ENCODE data around the gene PSPC1.

Gene PSPC1

GRCh38 chr13:19673473-19674430 lies 109.0 kb downstream of the PSPC1 start:
- no peak for DNase-seq (ENCODE audit: low read depth in 2 of 2)

DNA sequence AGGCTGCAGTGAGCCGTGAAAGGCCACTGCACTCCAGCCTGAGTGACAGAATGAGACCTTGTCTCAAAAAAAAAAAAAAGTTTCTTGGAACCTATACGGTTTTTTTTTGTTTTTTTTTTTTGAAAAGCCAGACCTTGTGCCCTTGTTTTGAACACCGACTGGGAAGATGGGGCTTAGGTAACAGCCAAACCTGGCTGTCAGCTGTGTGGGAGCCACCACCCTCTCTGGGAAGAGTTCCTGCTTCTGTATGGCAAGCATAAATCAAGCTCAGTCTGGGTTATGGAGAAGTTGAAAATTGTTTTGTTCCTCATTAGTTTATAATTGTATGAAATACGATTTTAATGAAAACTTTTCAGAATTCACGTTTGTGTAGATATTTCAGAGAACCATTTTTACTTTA lies 109.8 kb downstream of the PSPC1 start:
- no peak for DNase-seq (ENCODE audit: low read depth in 2 of 2)

DNA sequence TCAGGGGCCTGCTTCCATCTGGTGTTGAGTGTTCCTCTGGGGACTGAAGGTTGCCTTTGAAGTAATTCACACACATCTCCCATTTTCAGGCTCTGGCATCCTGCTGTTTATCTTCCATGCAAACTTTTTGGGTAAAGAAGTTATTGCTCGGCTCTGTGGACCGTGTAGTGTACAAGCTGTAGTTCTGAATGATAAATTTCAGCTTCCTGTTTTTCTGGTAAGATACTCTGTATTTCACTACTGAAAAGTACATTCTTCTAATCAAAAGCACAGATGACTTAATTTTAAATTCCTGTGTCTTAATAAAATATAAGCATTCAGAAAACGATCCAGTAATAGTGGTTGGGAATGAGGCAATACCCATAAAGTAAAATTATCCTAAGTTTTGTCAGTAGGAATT lies 112.6 kb downstream of the PSPC1 start:
- DNase-seq (ENCODE audit: low read depth in 2 of 2): no peak

- DNase-seq (ENCODE audit: low read depth in 2 of 2): no peak
Observed at GRCh38 chr13:19668778-19669177, 114.0 kb downstream of the PSPC1 start.

DNA sequence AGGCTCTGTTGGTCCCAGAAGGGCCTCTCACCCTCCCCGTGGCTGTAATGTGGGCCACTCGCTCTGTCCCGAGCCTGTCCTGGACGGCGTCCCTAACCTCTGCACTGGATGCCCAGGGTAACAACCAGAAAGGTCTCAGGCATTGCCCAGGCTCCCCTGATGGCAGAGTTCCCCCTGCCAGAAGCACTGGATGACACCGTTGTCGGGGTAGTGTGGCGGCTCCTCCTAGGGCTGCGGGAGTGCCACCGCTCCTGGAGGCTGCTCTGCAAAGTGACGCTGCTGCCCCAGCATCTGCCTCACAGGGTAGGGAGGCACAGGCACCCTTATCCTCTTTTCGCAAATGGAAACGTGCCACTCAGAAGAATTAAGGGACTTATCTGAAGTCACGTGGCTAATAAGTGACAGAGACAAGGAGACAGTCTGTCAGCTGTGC lies 117.3 kb downstream of the PSPC1 start:
- DNase-seq (ENCODE audit: low read depth in 2 of 2): no peak

GRCh38 chr13:19664481-19665230 lies 118.1 kb downstream of the PSPC1 start:
- no peak for DNase-seq (ENCODE audit: low read depth in 2 of 2)

GRCh38 chr13:19663416-19663979 lies 119.2 kb downstream of the PSPC1 start:
- no peak for DNase-seq (ENCODE audit: low read depth in 2 of 2)

DNA sequence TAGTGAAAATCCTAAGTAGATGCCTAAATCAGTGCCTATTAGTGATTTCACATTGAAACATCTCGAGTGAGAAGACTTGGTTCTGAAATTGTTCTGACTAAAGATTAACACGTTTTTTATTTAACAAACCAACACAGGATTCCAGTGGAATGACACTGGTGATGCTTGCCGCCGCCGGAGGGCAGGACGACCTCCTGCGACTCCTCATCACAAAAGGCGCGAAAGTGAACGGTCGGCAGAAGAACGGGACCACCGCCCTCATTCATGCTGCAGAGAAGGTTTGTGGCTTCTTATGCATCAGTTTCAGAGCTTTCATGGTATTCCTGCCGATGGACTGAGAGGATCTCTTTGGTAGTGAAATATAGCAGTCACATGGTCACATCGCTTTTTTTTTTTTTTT lies 121.2 kb downstream of the PSPC1 start:
- no peak for DNase-seq (ENCODE audit: low read depth in 2 of 2)

DNA sequence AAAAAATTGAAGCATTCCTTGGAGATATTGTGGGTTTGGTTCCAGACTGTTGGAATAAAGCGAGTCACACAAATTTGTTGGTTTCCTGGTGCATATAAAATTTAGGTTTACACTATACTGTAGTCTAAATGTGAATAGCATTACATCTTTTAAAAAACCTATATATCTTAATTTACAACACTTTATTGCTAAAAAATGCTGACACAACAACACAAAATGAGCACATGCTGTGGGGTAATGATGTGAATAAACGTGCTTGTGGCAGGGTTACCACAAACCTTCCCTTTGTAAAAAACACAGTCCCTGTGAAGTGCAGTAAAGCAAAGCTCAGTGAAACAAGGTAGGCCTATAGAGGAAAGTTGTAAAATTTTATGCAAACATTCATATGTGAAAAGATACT lies 121.6 kb downstream of the PSPC1 start:
- no peak for DNase-seq (ENCODE audit: low read depth in 2 of 2)

DNA sequence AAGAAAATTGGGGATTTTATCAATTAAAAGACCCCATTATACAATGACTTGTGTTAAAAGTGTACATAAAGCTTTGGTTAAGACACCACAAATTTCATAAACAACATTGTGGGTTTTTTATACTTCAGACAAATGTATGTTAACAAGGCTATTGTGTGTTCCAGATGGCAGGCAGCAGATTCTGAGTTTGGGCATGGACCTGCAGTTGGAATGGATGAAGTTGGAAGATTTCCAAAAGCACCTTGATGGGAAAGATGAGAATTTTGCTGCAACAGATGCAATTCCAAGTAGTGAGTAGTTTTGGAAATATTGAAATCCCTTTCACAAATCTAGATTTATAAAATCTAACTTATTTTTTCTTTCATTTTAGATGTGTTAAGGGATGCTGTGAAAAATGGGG lies 123.9 kb downstream of the PSPC1 start:
- DNase-seq (ENCODE audit: low read depth in 2 of 2): no peak

DNA sequence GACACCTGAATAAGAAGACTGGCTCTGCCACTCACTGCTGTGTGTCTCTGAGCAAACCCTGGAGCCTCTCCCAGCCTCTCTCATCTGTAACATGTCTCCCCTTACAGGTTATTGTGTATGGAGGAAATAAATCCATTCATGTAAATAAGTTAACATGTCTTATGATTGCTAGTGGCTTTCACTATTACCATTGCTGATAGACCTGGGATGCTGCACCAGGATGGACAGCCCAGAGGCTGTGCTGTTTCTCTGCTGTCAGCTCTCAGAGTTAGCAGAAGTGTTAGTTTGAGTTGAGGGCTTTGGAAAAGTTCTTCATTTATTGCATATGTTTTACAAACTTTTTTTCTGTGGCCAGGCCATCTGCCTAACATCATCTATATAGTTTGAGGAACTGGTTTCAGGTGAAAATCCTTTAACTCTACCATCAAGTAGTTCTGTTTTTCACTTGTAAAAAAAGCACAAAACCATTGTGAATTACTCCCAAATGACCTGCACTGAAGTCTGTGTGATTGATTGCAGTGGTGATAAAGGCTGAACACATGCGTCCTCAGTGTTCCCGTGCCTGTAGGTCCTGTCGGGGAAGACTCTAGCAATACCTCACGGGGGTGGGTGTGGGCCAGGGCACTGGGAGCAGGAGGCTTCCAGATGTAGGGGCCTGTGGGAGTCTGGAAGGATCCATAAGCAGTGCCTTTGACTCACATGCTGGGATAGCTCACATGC lies 124.7 kb downstream of the PSPC1 start:
- no peak for DNase-seq (ENCODE audit: low read depth in 2 of 2)

Measured in stimulated activated CD8-positive, alpha-beta memory T cell treated with anti-CD3 and anti-CD28 coated beads, Interleukin-7, amount 100 ng/mL, for 1 hour (primary cell).